ENCODE data around the gene ACBD3. TPM values are rescaled to one million over a fixed set of nuclear protein-coding genes. Genes with fewer than 3 reads are reported as not detected.
A peak's percentile ranks its signal among the peaks of the same experiment; 100 is the strongest.

ACBD3 gene
- total RNA-seq, 1 donor from 2014 or later = 49.7 TPM

DNA sequence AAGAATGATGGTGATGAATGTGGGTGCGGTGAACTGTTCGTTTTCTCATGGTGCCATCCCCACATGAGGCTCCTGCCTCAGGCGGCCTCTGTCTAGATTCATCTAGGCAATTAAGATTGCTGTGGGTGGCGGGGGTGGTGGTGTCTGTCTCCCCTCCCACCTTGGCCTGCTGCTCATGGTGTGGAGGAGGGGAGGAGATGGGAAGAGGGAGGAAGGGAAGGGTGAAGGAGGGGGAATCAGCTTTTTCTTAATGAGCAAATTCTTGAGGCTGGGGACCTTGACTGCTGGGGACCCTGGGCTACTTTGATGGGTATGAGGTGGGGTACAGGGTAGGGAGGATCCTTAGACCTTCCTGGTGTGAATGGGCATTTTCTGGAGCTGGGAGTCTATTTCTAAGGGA is 68.2 kb downstream of the ACBD3 start:
- DNase-seq (ENCODE audit: low spot score in 2 of 2) (no peak), FAIRE-seq (no peak)

GRCh38 chr1:226117330-226117729 is 69.2 kb downstream of the ACBD3 start:
- FAIRE-seq = no peak

DNA sequence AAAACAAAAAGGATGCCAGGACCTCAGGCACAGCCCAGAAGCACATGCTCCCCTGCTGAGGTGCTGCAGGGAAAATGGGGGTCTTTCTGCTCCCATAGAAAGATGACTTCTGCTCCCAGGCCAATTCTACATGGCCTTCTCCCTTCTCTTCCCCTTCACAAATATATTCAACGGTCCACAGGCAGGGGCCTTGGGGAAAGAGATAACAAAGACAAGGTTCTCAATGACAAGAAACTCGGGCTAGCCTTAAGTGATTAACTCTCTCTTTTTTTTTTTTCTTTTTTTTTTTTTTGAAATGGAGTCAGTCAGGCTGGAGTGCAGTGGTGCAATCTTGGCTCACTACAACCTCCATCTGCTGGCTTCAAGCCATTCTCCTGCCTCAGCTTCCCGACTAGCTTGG is 69.9 kb downstream of the ACBD3 start:
- DNase-seq (ENCODE audit: low spot score in 2 of 2) (no peak), FAIRE-seq (no peak)

More at GRCh38 chr1:226117330-226117729, 69.2 kb downstream of the ACBD3 start:
- no peak for DNase-seq (ENCODE audit: low spot score in 2 of 2)

- no peak for FAIRE-seq
Measured at GRCh38 chr1:226112626-226113025, 73.9 kb downstream of the ACBD3 start.

DNA sequence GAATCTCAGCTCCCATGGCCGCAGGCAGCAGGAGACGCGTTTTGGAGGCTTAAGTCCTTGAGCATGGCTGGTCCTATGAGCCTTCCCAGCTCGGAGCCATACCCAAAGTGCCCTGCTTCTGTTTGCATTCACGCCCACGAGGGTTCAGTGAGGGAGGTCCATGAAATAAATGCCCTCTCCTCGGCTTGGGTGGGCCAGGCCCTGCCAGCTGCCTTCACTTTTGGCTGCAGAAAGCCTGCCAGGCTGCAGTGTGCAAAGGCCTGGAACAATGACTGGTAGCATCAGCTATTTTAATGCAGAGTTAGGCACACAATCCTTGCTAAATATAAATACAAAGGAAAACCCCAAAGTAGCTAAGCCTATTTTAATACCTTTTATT is 74.7 kb downstream of the ACBD3 start:
- FAIRE-seq = no peak
- DNase-seq (ENCODE audit: low spot score in 2 of 2) = no peak

More at GRCh38 chr1:226112626-226113025, 73.9 kb downstream of the ACBD3 start:
- DNase-seq (ENCODE audit: low spot score in 2 of 2) = no peak

DNA sequence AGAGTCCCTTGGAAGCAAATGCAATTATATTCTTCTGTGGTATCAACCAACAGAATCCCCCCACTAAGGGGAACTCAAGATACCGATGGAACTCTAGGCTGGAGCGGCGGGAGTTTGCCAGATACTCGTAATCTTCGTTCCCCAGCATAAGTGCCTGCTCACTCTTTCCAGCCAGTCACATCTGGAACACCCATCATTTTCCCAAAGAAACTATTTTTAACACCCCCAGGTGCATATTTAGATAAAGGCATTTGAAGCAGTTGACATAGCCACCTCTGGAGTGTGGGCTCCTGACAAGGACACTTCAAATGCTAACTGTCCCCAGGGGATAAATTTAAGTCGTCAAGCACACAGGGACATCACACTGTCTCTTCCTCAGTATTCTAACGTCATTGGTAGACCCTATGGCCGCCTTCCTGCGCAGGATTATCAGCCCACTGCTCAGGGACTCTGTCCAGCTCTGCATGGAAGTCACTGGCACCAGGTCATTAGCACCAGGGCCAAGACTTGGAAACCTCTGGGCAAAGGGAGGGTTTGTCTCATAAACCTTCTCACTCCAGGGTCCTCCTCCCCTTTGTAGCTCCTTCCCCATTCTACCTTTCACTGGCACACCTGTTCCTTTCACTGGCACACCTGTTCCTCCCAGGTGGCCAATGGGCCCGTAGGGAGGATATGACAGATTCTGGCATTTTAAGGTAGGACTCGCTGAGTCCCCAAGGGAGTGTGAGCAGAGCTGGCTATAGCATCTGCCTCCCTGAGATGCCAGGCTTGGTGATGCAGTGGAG is 75.3 kb downstream of the ACBD3 start:
- DNase-seq (ENCODE audit: low spot score in 2 of 2) = no peak
- FAIRE-seq = no peak

DNA sequence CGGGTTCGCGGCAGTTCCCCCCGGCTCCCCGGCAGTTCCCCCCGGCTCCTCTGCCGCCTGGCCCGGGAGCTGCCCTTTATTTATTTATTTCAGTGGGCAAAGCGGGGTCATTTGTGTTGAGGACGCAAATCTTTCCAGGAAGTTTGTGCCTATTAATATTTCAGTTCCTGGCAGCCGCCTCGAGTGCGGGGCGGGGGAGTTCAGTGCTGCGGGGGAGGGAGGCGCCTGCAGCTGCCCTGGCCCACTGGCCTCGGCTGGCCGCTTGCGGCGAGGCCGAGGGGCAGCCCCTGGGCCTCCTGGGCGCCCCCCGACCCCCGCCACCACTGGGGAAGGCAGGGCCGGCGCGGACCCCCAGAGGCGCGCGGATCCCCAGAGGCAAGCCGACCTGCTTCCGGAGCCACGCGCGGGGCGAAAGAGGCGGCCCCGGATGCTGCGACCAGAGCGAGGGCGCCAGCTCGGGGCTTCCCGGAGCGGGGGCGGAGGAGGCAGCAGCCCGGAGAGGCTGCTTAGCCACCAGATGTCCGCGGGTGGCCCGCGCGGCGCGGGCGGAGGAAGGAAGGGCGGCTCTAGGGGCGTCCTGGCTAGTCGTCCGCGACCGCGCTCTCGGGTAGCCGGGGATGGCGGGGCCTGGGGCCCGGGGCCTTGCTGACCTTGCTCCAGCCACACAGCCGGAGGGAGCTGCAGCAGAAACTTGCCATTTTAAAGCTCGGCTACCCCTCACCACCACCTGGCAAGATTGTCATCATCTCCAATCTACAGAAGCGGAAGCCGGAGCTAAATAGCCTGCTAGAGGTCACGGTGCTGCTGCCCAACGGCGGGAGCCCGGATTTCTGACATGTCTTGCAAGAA is 76.1 kb downstream of the ACBD3 start:
- no peak for FAIRE-seq
- peak; percentile 84 for DNase-seq (ENCODE audit: low spot score in 2 of 2)

DNA sequence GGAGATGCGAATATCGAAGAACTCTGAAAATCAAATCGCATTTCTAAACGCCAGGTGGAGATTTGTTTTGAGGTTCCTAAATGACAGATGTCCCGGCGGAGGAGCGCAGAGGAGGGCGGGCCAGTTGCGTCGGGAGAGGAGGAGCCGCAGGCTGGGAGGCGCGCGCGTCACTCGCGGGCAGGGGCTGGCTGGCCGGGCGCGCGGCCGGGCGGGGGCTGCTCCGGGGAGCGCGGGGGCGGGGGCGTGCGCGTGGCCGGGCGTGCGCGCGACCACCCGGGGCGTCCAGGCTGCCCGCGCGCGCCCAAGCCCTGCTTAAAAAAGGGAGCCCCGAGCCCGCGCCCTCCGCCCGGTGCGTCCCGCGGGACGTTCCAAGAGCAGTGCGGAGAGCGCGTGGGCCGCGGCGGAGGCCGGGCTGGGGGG is 76.7 kb downstream of the ACBD3 start:
- no peak for FAIRE-seq
- peak; percentile 94 to 98 for DNase-seq (ENCODE audit: low spot score in 2 of 2)

DNA sequence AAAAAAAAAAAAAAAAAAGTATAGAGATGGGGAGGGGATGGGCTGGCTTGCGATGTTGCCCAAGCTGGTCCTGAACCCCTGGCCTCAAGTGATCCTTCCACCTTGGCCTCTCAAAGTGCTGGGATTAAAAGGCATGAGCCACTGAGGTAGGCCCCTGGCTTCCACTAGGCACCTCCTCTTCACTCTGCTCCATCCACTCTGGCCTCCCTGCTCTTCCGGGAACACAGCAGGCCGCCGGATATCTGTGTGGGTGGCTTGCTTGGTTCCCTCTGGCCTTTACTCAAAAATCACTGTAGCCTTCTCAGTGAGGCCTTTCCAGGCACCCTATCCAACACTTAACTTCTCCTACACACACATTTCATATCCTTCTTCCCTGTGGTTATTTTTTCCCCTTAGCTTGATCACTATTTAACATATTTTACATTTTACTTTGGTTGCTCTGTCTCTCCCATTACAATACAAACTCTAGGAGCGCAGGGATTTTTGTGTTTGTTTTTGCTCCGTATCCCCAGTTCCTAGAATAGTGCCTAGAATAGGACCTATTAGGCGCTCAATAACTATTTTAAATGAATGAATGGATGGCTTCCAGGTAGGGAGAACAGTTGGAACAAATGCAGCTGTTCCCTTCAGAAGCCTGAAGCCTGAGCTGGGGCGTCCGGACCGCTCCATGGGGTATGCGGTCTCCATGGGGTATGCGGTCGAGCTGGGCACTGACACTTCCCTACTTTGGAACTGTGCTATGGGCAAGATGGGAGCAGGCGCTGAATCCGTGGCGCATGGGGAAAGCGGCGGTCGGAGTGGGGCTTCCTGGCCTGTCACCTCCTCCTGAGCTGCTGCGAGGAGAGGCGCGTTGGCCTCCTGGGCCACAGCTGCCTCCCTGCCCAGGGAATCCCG is 77.4 kb downstream of the ACBD3 start:
- peak in 1 of 2 donors; percentile 56 for DNase-seq (ENCODE audit: low spot score in 2 of 2)

DNA sequence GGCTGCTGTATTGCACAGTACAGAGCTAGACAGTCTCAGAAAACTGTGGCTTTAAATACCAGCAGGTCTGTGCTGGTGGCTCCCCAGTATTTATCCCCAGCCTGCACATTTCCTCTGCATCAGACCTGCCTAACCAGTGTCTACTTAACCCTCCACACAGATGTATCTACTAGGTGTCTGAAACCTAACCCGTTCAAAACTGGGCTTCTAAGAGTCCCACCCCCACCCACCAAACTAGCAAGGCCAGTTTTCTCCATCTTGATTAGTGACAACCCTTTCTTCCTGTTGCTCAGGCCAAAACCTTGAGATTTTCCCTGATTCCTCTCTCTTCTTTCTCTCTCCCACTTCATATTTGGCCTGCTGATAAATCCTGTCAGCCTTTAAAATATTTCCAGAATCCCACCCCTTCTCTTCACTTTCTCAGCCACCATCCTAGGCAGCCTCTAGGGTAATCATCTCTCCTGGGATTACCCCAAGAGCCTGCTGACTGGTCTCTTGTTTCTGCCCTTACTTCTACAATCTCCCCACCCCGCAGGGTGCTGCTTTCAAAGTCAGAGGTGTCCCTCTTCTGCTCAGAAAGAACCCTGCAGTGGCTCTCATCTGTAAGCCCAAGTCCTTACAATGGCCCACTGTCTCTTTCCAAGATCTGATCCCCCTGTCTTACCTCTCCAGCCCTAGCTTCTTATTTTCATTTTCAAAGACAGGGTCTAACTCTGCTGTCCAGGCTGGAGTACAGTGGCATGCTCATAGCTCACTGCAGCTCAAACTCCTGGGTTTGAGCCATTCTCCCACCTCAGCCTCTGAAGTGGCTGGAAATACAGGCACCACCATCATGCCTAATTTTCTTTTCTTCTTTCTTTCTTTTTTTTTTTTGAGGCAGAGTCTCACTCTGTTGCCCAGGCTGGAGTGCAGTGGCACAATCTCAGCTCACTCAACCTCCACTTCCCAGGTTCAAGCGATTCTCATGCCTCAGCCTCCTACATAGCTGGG is 78.8 kb downstream of the ACBD3 start:
- no peak for DNase-seq (ENCODE audit: low spot score in 2 of 2)
- FAIRE-seq = no peak

More for the DNA sequence above, 77.4 kb downstream of the ACBD3 start:
- FAIRE-seq = no peak

DNA sequence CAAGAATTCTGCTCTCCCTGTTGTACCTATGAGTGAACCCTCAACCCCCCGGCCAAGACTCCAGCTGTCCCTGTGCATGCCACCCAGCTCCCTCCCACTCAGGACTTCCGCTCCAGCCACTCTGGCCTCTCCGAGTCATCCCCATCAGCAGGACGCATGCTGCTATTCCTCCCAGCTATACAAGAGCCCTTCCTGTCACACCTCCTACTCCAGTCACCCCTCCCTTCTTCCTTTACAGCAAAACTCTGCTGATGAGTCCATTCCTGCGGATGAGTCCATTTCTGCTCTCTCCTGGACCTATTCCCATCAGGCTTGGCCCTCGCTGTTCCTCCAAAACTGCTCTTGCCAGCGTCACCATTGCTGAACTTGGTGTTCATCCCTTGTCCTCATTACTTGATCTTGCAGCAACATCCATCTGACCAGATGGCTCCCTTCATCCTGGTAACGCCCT is 81.8 kb downstream of the ACBD3 start:
- DNase-seq (ENCODE audit: low spot score in 2 of 2) (no peak), FAIRE-seq (no peak)

DNA sequence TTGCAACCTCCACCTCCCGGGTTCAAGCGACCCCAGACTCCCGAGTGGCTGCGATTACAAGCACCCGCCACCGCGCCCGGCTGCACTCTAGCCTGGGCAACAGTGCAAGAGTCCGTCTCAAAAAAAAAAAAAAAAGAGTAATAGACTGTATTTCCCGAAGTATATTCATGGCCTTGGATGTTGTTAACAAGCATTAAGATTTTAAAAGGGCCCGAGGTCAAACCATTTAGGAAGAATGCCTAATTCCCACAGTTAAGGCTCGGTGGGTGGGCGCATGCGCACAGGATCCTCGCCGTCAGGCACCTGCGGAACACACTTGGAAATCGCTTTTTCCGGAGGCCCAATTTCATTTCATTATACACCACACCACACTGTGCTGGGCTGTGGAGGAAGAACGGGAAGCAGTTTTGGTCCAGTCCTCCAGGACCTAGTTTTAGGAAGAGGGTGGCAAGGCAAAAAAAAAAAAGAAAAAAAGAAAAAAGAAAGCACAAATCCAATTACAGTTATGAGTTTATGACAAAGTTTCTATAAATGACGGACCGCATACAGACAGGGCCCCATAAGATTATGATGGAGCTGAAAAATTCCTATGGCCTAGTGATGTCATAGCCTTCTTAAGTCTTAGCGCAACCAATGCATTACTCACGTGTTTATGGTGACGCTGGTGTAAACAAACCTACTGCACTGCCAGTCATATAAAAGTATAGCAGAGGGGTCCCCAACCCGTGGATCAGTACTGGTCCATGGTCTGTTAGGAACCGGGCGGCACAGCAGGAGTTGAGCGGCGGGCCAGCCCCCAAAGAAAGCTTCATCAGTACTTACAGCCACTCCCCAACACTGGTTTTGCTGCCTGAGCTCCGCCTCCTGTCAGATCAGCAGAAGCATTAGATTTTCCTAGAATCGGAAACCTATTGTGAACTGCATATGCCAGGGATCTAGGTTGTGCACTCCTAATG is 85.8 kb downstream of the ACBD3 start:
- FAIRE-seq (no peak), DNase-seq (ENCODE audit: low spot score in 2 of 2) (peak in 1 of 2 donors; percentile 61)

GRCh38 chr1:226098870-226099835 is 87.4 kb downstream of the ACBD3 start:
- FAIRE-seq (no peak), DNase-seq (ENCODE audit: low spot score in 2 of 2) (no peak)

DNA sequence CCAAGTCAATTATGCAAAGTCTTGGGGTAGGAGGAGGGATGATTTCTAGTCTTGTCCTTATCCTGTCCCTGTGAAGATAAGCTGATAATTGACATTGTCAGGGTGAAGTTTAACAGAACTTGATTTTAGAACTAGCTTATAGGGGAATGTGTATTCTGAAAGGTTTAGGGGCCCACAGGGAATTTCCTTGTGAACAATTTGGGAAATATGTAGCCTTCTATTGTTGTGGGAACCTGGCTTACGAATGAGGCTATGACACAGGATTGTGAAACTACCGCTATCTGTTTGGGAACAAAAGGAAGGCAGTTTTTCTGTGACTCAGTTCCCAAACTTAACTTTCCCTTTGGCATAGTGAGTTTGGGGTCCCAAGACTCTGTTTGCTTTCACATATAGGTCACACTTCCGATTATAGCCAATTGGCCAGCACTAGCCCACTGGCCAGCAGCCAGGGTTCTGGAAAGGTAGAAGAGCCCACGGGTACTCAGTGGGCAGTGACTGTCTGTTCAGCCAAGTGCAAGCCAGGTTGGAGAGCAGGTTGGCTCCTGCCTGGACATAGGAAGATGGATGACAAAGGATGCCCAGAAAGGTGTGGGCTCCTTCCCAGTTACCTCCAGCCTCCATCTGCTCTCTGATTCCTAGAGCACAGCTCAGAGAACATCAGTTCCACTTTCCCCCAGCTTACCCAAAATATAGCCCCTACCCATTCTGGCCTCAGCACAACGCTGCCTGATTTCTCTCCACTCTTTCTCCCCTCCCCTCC is 88.5 kb downstream of the ACBD3 start:
- FAIRE-seq (no peak), DNase-seq (ENCODE audit: low spot score in 2 of 2) (no peak)

GRCh38 chr1:226095286-226095685 is 91.3 kb downstream of the ACBD3 start:
- DNase-seq (ENCODE audit: low spot score in 2 of 2) = no peak
- FAIRE-seq = no peak
